GM12892 (cell line): Measurements from ENCODE around the gene EML4.

Experiments used
- POLR2A ChIP-seq: IDR thresholded peaks from 2 replicates; pipeline ENCODE4 v1.6.1; 2011; ENCODE audit warnings: low read depth, low read length, control low read depth
- POLR2AphosphoS5 ChIP-seq: IDR thresholded peaks from 2 replicates; pipeline ENCODE4 v1.6.1; 2011; ENCODE audit warnings: low read depth, low read length, control low read depth
- TAF1 ChIP-seq: IDR thresholded peaks from 2 replicates; pipeline ENCODE4 v1.6.1; 2011; ENCODE audit warnings: low read depth, mild to moderate bottlenecking, control low read depth, low read length, borderline replicate concordance

DNA sequence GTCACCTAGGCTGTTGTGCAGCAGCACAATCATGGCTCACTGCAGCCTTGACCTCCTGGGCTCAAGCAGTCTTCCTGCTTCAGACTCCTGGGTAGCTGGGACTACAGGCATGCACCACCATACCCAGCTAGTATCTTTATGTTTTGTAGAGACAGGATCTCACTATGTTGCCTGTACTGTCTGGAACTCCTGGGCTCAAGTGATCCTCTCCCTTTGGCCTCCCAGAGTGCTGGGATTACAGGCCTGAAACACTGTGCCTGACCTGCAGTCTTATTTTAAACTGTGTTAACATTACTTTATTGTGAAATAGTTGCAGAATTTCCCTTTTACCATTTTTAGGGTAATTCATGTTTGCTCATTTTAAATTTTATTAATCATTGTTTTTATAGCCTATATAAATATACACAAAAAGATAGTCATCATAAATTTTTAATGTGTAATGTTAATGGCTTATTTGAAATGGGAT, 24.6 kb downstream of the EML4 start:
- TF ChIP-seq POLR2A: no peak
- no peak for TF ChIP-seq POLR2AphosphoS5
- no peak for TF ChIP-seq TAF1
